GM12891 (cell line): ENCODE measurements around the gene MORN2.

ENCODE experiments used
- POLR2A ChIP-seq: IDR thresholded peaks from 2 replicates; pipeline ENCODE4 v1.6.1; 2011; ENCODE audit warnings: low read depth, low read length, control low read depth
- POLR2AphosphoS5 ChIP-seq: IDR thresholded peaks from 2 replicates; pipeline ENCODE4 v1.6.1; 2011; ENCODE audit warnings: low read depth, low read length, control low read depth

GRCh38 chr2:38871432-38871831, 4.3 kb upstream of the MORN2 start:
- TF ChIP-seq POLR2AphosphoS5 (no peak), POLR2A (no peak)
